ENCODE data around the gene CACNG7.

The CACNG7 gene

GRCh38 chr19:53879140-53880081 is 29.7 kb upstream of the CACNG7 start:
- peak; percentile 93 for DNase-seq

- no peak for DNase-seq
These were observed 28.2 kb upstream of the CACNG7 start for GRCh38 chr19:53880711-53881481.

GRCh38 chr19:53881482-53882390 is 27.3 kb upstream of the CACNG7 start, which contains the start of gene PRKCG:
PRKCG (plus strand) TSS chr19:53882197; CDS start chr19:53882495, 298 bp downstream.
- peak; percentile 75 for DNase-seq

GRCh38 chr19:53882391-53883050 is 26.6 kb upstream of the CACNG7 start:
- no peak for DNase-seq

GRCh38 chr19:53883231-53883661 is 25.8 kb upstream of the CACNG7 start:
- DNase-seq = no peak

GRCh38 chr19:53883741-53884140 is 25.3 kb upstream of the CACNG7 start:
- DNase-seq = no peak

GRCh38 chr19:53884256-53884655 is 24.8 kb upstream of the CACNG7 start:
- no peak for DNase-seq

- DNase-seq = no peak
These were observed 24.0 kb upstream of the CACNG7 start for GRCh38 chr19:53885036-53885435.

GRCh38 chr19:53892301-53892980 is 16.6 kb upstream of the CACNG7 start:
- no peak for DNase-seq

- DNase-seq = no peak
These were observed 16.1 kb upstream of the CACNG7 start for GRCh38 chr19:53892981-53893325.

- no peak for DNase-seq
These were observed 14.4 kb upstream of the CACNG7 start for GRCh38 chr19:53894707-53895106.

- DNase-seq = no peak
These were observed 12.4 kb upstream of the CACNG7 start for GRCh38 chr19:53896682-53897081.

GRCh38 chr19:53897459-53897858 is 11.6 kb upstream of the CACNG7 start:
- DNase-seq = no peak

- no peak for DNase-seq
These were observed 10.9 kb upstream of the CACNG7 start for GRCh38 chr19:53898166-53898565.

GRCh38 chr19:53898636-53899341 is 10.3 kb upstream of the CACNG7 start:
- DNase-seq = no peak

- DNase-seq = no peak
These were observed 8.8 kb upstream of the CACNG7 start for GRCh38 chr19:53900191-53900860.

- no peak for DNase-seq
These were observed 5.9 kb upstream of the CACNG7 start for GRCh38 chr19:53903055-53903680.

GRCh38 chr19:53904909-53905308 is 4.2 kb upstream of the CACNG7 start:
- no peak for DNase-seq

- DNase-seq = no peak
These were observed 3.3 kb upstream of the CACNG7 start for GRCh38 chr19:53905787-53906186.

All from activated CD8-positive, alpha-beta memory T cell treated with anti-CD3 and anti-CD28 coated beads for 24 hours (primary cell).